Measurements from ENCODE around the gene FTSJ1. TPM values are rescaled to one million over a fixed set of nuclear protein-coding genes. Genes with fewer than 3 reads are reported as not detected.

The FTSJ1 gene
- total RNA-seq, 1 donor from 2014 or later: 32.2 TPM

DNA sequence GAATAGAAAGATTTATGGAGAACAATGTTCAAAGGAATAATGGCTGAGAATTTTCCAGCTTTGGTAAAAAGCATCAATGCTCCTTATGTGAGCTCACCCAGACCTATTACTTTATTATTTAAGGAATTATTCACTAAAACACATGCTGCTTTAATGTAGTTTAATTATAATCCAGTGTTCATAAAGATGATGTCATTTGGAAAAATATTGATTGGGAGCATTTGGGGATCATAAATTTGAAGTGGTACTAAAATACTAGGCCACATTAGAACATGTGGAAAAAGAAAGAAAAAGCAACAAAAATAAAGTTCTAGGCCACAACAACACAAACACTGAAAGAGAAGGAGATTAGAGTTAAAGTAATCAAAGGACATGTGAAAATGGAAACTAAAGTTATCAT is 25.9 kb upstream of the FTSJ1 start:
- Mint-ChIP-seq H3K27me3 (ENCODE audit: insufficient read depth, low read depth) (peaks cover 6% of the 10 kb centered on the region), H3K4me3 (no peak overlapping the region), H3K36me3 (no peaks in the 10 kb centered on the region), H3K9me3 (peaks cover 2% of the 10 kb centered on the region), H3K4me1 (no peaks in the 10 kb centered on the region), H3K27ac (no peak overlapping the region)
- no peak overlapping the region for H3K27ac ChIP-seq
- no peak overlapping the region for H2AFZ ChIP-seq (replicated peaks)
- no peaks in the 10 kb centered on the region for H4K20me1 ChIP-seq (ENCODE audit: low read depth)
- H3K9me3 ChIP-seq (ENCODE audit: low read depth): no peaks in the 10 kb centered on the region
- no peaks in the 10 kb centered on the region for H3K79me2 ChIP-seq (ENCODE audit: low read depth)
- H3K4me3 ChIP-seq: no peak overlapping the region
- H3K27me3 ChIP-seq: no peaks in the 10 kb centered on the region
- H3F3A ChIP-seq (ENCODE audit: low read depth): no peaks in the 10 kb centered on the region
- H3K4me1 ChIP-seq: no peaks in the 10 kb centered on the region
- H3K36me3 ChIP-seq: no peaks in the 10 kb centered on the region
- no peak overlapping the region for H3K4me2 ChIP-seq
- TF ChIP-seq EZH2 (IDR thresholded peaks at IDR 0.05) (no peak), EZH2phosphoT487 (IDR thresholded peaks at IDR 0.05) (no peak)
- TF ChIP-seq, protein P1, sequence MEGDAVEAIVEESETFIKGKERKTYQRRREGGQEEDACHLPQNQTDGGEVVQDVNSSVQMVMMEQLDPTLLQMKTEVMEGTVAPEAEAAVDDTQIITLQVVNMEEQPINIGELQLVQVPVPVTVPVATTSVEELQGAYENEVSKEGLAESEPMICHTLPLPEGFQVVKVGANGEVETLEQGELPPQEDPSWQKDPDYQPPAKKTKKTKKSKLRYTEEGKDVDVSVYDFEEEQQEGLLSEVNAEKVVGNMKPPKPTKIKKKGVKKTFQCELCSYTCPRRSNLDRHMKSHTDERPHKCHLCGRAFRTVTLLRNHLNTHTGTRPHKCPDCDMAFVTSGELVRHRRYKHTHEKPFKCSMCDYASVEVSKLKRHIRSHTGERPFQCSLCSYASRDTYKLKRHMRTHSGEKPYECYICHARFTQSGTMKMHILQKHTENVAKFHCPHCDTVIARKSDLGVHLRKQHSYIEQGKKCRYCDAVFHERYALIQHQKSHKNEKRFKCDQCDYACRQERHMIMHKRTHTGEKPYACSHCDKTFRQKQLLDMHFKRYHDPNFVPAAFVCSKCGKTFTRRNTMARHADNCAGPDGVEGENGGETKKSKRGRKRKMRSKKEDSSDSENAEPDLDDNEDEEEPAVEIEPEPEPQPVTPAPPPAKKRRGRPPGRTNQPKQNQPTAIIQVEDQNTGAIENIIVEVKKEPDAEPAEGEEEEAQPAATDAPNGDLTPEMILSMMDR (IDR thresholded peaks at IDR 0.05): no peak
- H3K9ac ChIP-seq: no peak overlapping the region
- no peak for DNase-seq (ENCODE audit: low spot score)

DNA sequence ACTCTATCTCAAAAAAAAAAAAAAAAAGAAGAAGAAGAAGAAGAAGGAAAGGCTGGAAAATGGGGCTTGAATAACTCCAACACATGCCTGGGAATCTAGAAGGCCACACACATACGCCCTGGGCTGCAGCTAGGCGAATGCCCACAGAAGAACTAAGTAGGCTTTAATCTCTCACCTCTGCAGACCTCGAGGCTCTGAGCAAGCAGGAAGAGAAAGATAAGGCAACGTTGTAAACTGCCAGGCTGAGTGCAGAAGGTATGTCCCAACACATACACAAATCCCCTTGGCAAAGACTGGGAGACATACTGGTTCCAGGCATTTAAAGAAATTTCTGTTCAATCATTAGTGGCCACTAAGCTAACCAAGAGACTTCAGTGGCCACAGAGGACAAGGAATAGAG is 24.3 kb upstream of the FTSJ1 start:
- Histone ChIP-seq H3K4me2 (no peak overlapping the region), H3K27ac (no peak overlapping the region), H3K36me3 (no peaks in the 10 kb centered on the region), H4K20me1 (ENCODE audit: low read depth) (no peaks in the 10 kb centered on the region), H3K9ac (no peak overlapping the region), H3K9me3 (ENCODE audit: low read depth) (no peaks in the 10 kb centered on the region), H3K79me2 (ENCODE audit: low read depth) (no peaks in the 10 kb centered on the region), H3K4me3 (no peak overlapping the region), H2AFZ (replicated peaks) (no peak overlapping the region), H3K27me3 (no peaks in the 10 kb centered on the region), H3F3A (ENCODE audit: low read depth) (no peaks in the 10 kb centered on the region), H3K4me1 (no peaks in the 10 kb centered on the region)
- H3K4me3 Mint-ChIP-seq: no peak overlapping the region
- no peaks in the 10 kb centered on the region for H3K4me1 Mint-ChIP-seq
- peaks cover 5% of the 10 kb centered on the region for H3K9me3 Mint-ChIP-seq
- no peak for DNase-seq (ENCODE audit: low spot score)
- TF ChIP-seq EZH2 (IDR thresholded peaks at IDR 0.05) (no peak), EZH2phosphoT487 (IDR thresholded peaks at IDR 0.05) (no peak)
- TF ChIP-seq, protein P1 (IDR thresholded peaks at IDR 0.05): no peak
- no peaks in the 10 kb centered on the region for H3K36me3 Mint-ChIP-seq
- H3K27ac Mint-ChIP-seq: no peak overlapping the region
- H3K27me3 Mint-ChIP-seq (ENCODE audit: insufficient read depth, low read depth): peaks cover 6% of the 10 kb centered on the region

- Histone ChIP-seq H3K4me3 (no peak overlapping the region), H3K9me3 (ENCODE audit: low read depth) (no peaks in the 10 kb centered on the region), H3K79me2 (ENCODE audit: low read depth) (no peaks in the 10 kb centered on the region), H3K27ac (no peak overlapping the region), H3F3A (ENCODE audit: low read depth) (no peaks in the 10 kb centered on the region), H4K20me1 (ENCODE audit: low read depth) (no peaks in the 10 kb centered on the region), H3K36me3 (no peaks in the 10 kb centered on the region), H3K27me3 (no peaks in the 10 kb centered on the region), H3K4me1 (no peaks in the 10 kb centered on the region), H2AFZ (replicated peaks) (no peak overlapping the region), H3K4me2 (no peak overlapping the region), H3K9ac (no peak overlapping the region)
- Mint-ChIP-seq H3K36me3 (no peaks in the 10 kb centered on the region), H3K27ac (no peak overlapping the region), H3K27me3 (ENCODE audit: insufficient read depth, low read depth) (peaks cover 8% of the 10 kb centered on the region), H3K9me3 (peaks cover 12% of the 10 kb centered on the region), H3K4me3 (no peak overlapping the region), H3K4me1 (no peaks in the 10 kb centered on the region)
- no peak for DNase-seq (ENCODE audit: low spot score)
- TF ChIP-seq EZH2 (IDR thresholded peaks at IDR 0.05) (no peak), EZH2phosphoT487 (IDR thresholded peaks at IDR 0.05) (no peak)
Observed at GRCh38 chrX:48456628-48457331, 19.2 kb upstream of the FTSJ1 start.

DNA sequence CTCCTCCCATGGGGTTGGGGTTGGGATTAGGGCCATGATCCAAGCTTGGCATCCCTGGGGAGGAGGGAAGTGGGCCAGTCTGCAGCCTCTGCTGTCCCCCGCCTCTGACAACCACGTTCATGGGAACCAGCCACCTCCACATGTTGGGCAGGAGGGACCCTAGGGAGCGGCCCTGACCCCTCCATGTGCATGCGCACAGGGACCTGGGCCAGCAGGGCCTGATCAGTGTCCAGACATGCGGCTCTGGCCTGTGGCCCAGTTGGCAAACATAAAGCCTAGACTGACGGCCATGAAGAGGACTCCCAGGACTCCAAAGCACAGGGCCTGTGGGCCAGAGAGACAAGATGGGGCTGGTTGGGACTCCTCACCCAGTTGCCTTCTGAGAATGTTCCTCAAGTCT is 17.3 kb upstream of the FTSJ1 start:
- H2AFZ ChIP-seq (replicated peaks): no peak overlapping the region
- DNase-seq (ENCODE audit: low spot score): no peak
- H3K27me3 Mint-ChIP-seq (ENCODE audit: insufficient read depth, low read depth): peaks cover 8% of the 10 kb centered on the region
- no peaks in the 10 kb centered on the region for H3K4me1 Mint-ChIP-seq
- no peaks in the 10 kb centered on the region for H3K36me3 Mint-ChIP-seq
- H3K27ac ChIP-seq: no peak overlapping the region
- no peak for TF ChIP-seq EZH2phosphoT487 (IDR thresholded peaks at IDR 0.05)
- TF ChIP-seq EZH2 (IDR thresholded peaks at IDR 0.05): no peak
- TF ChIP-seq, protein P1 (IDR thresholded peaks at IDR 0.05): no peak
- no peaks in the 10 kb centered on the region for H3F3A ChIP-seq (ENCODE audit: low read depth)
- no peaks in the 10 kb centered on the region for H4K20me1 ChIP-seq (ENCODE audit: low read depth)
- no peak overlapping the region for H3K4me3 ChIP-seq
- H3K79me2 ChIP-seq (ENCODE audit: low read depth): no peaks in the 10 kb centered on the region
- H3K9me3 Mint-ChIP-seq: peaks cover 14% of the 10 kb centered on the region
- H3K27me3 ChIP-seq: no peaks in the 10 kb centered on the region
- H3K27ac Mint-ChIP-seq: no peak overlapping the region
- H3K9me3 ChIP-seq (ENCODE audit: low read depth): no peaks in the 10 kb centered on the region
- no peak overlapping the region for H3K9ac ChIP-seq
- no peaks in the 10 kb centered on the region for H3K4me1 ChIP-seq
- no peak overlapping the region for H3K4me3 Mint-ChIP-seq
- no peak overlapping the region for H3K4me2 ChIP-seq
- no peaks in the 10 kb centered on the region for H3K36me3 ChIP-seq

All from neural progenitor cell (in vitro differentiated cells).